C4-2B (cell line): ENCODE measurements around the gene PLXNA2.

Experiments used
- CTCF ChIP-seq: fragments of 450-650 bp; conservative IDR thresholded peaks from 2 replicates; pipeline ENCODE4 v1.5.1; 2017; ENCODE audit warnings: mild to moderate bottlenecking
- ZFX ChIP-seq: fragments of 450-650 bp; IDR thresholded peaks from 2 replicates; pipeline ENCODE4 v1.6.1; 2017

- no peak for TF ChIP-seq CTCF
- no peak for TF ChIP-seq ZFX
Measured at GRCh38 chr1:208052926-208053407, 191.2 kb downstream of the PLXNA2 start.
